Suprapubic skin (tissue), 3 donors: Measurements from ENCODE around the gene MTG1.

Experiments used
- POLR2AphosphoS5 ChIP-seq, 3 donors: sonication (generic); formaldehyde crosslinking; IDR thresholded peaks; one replicate each; pipeline ENCODE4 v1.6.1; 2017; ENCODE audit warnings: antibody characterized with exemption in 3 of 3
- TF ChIP-seq, protein P1 (sequence below), 2 donors: fragments of 200-600 bp in 1 of 2; fragments of 450-650 bp in 1 of 2; sonication (generic) in 1 of 2; IDR thresholded peaks; one replicate each; pipeline ENCODE4 v1.5.1; 2016 to 2019; ENCODE audit warnings: antibody characterized with exemption in 2 of 2, mild to moderate bottlenecking in 1 of 2, moderate library complexity in 1 of 2

DNA sequence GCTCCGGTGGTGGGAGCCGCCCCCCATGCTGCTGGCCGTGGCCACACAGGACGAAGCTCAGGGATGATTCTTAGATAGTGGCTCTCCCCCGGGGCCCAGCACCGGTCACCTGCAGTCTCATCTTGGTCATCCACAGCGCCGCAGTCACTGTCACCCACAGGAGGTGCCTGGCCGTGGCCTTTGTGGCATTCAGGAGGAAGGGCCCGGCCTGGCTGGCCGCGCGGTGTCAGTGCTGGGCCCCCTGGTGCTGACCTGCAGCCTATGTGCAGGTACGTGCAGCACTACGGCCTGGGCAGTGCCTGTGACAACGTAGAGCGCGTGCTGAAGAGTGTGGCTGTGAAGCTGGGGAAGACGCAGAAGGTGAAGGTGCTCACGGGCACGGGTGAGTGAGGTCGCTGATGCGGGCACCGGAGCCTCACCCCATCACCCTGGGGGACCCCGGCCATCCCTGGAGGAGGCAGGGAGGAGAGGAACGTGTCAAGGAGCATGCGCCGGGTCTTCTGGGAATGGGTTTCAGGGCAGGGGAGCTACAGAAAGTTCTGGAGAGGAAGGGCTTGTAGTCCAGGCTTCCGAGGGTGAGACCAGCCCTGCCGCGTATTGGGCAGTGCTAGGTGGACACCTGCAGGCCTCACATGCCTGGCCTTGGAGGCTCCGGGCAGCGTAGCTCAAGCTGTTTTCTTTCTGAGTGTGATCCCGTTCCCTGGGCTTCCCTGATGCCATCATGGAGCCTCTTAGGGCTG, 25.4 kb downstream of the MTG1 start:
- no peak for TF ChIP-seq POLR2AphosphoS5 (IDR thresholded peaks at IDR 0.05)
- TF ChIP-seq, protein P1, sequence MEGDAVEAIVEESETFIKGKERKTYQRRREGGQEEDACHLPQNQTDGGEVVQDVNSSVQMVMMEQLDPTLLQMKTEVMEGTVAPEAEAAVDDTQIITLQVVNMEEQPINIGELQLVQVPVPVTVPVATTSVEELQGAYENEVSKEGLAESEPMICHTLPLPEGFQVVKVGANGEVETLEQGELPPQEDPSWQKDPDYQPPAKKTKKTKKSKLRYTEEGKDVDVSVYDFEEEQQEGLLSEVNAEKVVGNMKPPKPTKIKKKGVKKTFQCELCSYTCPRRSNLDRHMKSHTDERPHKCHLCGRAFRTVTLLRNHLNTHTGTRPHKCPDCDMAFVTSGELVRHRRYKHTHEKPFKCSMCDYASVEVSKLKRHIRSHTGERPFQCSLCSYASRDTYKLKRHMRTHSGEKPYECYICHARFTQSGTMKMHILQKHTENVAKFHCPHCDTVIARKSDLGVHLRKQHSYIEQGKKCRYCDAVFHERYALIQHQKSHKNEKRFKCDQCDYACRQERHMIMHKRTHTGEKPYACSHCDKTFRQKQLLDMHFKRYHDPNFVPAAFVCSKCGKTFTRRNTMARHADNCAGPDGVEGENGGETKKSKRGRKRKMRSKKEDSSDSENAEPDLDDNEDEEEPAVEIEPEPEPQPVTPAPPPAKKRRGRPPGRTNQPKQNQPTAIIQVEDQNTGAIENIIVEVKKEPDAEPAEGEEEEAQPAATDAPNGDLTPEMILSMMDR (IDR thresholded peaks at IDR 0.05) = no peak
